ENCODE results near the gene SLC27A5.
A peak's percentile ranks its signal among the peaks of the same experiment; 100 is the strongest.

The SLC27A5 gene

GRCh38 chr19:58554494-58555368 is 42.9 kb upstream of the SLC27A5 start, which contains the start of gene CHMP2A (continued):
- TF ChIP-seq ZNF146 (tag by site-specific recombination; IDR thresholded peaks at IDR 0.05) = no peak
- TF ChIP-seq ZNF37A (tag by site-specific recombination; IDR thresholded peaks at IDR 0.05) = no peak
- TF ChIP-seq KLF1 (tag by site-specific recombination; IDR thresholded peaks at IDR 0.05) = 0 out of 2 replicates have a peak, but pooled peaks have one; percentile 22
- TF ChIP-seq ZNF768 (tag by site-specific recombination; IDR thresholded peaks at IDR 0.05) = peak; percentile 47; the same call in 1 of the 2 replicates
- peak; percentile 51 for TF ChIP-seq ZBTB6 (tag by site-specific recombination; IDR thresholded peaks at IDR 0.05)
- TF ChIP-seq ZNF394 (tag by site-specific recombination; IDR thresholded peaks at IDR 0.05; ENCODE audit: borderline replicate concordance) = peak; percentile 84
- no peak for TF ChIP-seq MEIS1 (CRISPR knock-in tag; IDR thresholded peaks at IDR 0.05; ENCODE audit: borderline replicate concordance)
- TF ChIP-seq, protein P1, sequence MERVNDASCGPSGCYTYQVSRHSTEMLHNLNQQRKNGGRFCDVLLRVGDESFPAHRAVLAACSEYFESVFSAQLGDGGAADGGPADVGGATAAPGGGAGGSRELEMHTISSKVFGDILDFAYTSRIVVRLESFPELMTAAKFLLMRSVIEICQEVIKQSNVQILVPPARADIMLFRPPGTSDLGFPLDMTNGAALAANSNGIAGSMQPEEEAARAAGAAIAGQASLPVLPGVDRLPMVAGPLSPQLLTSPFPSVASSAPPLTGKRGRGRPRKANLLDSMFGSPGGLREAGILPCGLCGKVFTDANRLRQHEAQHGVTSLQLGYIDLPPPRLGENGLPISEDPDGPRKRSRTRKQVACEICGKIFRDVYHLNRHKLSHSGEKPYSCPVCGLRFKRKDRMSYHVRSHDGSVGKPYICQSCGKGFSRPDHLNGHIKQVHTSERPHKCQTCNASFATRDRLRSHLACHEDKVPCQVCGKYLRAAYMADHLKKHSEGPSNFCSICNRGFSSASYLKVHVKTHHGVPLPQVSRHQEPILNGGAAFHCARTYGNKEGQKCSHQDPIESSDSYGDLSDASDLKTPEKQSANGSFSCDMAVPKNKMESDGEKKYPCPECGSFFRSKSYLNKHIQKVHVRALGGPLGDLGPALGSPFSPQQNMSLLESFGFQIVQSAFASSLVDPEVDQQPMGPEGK (tag by site-specific recombination; IDR thresholded peaks at IDR 0.05) = peak; percentile 86
- TF ChIP-seq ZBTB49 (tag by site-specific recombination; IDR thresholded peaks at IDR 0.05; ENCODE audit: low read depth) = no peak
- TF ChIP-seq ZNF10 (tag by site-specific recombination; IDR thresholded peaks at IDR 0.05) = peak; percentile 36; the same call in 1 of the 2 replicates
- TF ChIP-seq, protein P2, sequence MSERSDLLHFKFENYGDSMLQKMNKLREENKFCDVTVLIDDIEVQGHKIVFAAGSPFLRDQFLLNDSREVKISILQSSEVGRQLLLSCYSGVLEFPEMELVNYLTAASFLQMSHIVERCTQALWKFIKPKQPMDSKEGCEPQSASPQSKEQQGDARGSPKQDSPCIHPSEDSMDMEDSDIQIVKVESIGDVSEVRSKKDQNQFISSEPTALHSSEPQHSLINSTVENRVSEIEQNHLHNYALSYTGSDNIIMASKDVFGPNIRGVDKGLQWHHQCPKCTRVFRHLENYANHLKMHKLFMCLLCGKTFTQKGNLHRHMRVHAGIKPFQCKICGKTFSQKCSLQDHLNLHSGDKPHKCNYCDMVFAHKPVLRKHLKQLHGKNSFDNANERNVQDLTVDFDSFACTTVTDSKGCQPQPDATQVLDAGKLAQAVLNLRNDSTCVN (tag by site-specific recombination; optimal IDR thresholded peaks at IDR 0.05) = peak; percentile 91
- peak; percentile 53 for TF ChIP-seq OVOL3 (tag by site-specific recombination; IDR thresholded peaks at IDR 0.05)
- no peak for TF ChIP-seq GLI2 (tag by site-specific recombination; IDR thresholded peaks at IDR 0.05; ENCODE audit: borderline replicate concordance, low read depth)
- TF ChIP-seq ZNF449 (tag by site-specific recombination; IDR thresholded peaks at IDR 0.05) = peak; percentile 35; the same call in 1 of the 2 replicates
- TF ChIP-seq ATF2 (tag by site-specific recombination; IDR thresholded peaks at IDR 0.05; ENCODE audit: low read depth) = peak; percentile 84
- no peak for TF ChIP-seq ZNF48 (tag by site-specific recombination; IDR thresholded peaks at IDR 0.05)
- TF ChIP-seq ZBTB17 (tag by site-specific recombination; IDR thresholded peaks at IDR 0.05) = peak; percentile 92
- TF ChIP-seq, protein P3, sequence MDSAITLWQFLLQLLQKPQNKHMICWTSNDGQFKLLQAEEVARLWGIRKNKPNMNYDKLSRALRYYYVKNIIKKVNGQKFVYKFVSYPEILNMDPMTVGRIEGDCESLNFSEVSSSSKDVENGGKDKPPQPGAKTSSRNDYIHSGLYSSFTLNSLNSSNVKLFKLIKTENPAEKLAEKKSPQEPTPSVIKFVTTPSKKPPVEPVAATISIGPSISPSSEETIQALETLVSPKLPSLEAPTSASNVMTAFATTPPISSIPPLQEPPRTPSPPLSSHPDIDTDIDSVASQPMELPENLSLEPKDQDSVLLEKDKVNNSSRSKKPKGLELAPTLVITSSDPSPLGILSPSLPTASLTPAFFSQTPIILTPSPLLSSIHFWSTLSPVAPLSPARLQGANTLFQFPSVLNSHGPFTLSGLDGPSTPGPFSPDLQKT (IDR thresholded peaks at IDR 0.05; ENCODE audit: borderline replicate concordance, low read depth, low read length) = peak; percentile 72; the same call in 1 of the 2 replicates
- TF ChIP-seq ZNF24 (tag by site-specific recombination; IDR thresholded peaks at IDR 0.05) = peak; percentile 60; the same call in 1 of the 2 replicates
- TF ChIP-seq ZNF214 (tag by site-specific recombination; IDR thresholded peaks at IDR 0.05; ENCODE audit: borderline replicate concordance) = no peak
- no peak for TF ChIP-seq SETDB1 (IDR thresholded peaks at IDR 0.05; ENCODE audit: insufficient read length, low read length)
- no peak for TF ChIP-seq ZNF645 (tag by site-specific recombination; IDR thresholded peaks at IDR 0.05)
- peak; percentile 55; the same call in 1 of the 2 replicates for TF ChIP-seq BCL11A (tag by site-specific recombination; IDR thresholded peaks at IDR 0.05; ENCODE audit: low read depth)
